ENCODE measurements around the gene TTC28.
A peak's percentile ranks its signal among the peaks of the same experiment; 100 is the strongest.
"Not testable (repeated sequence)": the region's sequence is repeated elsewhere in the genome, so short reads cannot be mapped to it uniquely, and the experiment has no call there.

Gene TTC28

GRCh38 chr22:28600546-28601143, 79.0 kb downstream of the TTC28 start:
- DNase-seq: peak; percentile 85 to 93

GRCh38 chr22:28599693-28600092, 79.9 kb downstream of the TTC28 start:
- no peak for DNase-seq

GRCh38 chr22:28597665-28598064, 82.0 kb downstream of the TTC28 start:
- DNase-seq: no peak

- peak; percentile 91 to 93 for DNase-seq
These were observed 84.7 kb downstream of the TTC28 start for GRCh38 chr22:28594797-28595462.

- no peak for DNase-seq
These were observed 85.4 kb downstream of the TTC28 start for GRCh38 chr22:28594076-28594796.

- DNase-seq: no peak
These were observed 86.3 kb downstream of the TTC28 start for GRCh38 chr22:28593299-28593698.

- DNase-seq: peak; percentile 75 to 83
These were observed 90.4 kb downstream of the TTC28 start for GRCh38 chr22:28589102-28589750.

- DNase-seq: no peak
These were observed 94.3 kb downstream of the TTC28 start for GRCh38 chr22:28585324-28585723.

- DNase-seq: no peak
These were observed 96.8 kb downstream of the TTC28 start for GRCh38 chr22:28582806-28583205.

GRCh38 chr22:28581016-28581415, 98.6 kb downstream of the TTC28 start:
- DNase-seq: peak; percentile 42 to 45

- no peak for DNase-seq
These were observed 103.5 kb downstream of the TTC28 start for GRCh38 chr22:28576162-28576561.

GRCh38 chr22:28574159-28574788, 105.4 kb downstream of the TTC28 start:
- DNase-seq: peak; percentile 59 to 60

GRCh38 chr22:28570696-28571373, 108.8 kb downstream of the TTC28 start:
- DNase-seq: no peak

GRCh38 chr22:28568974-28569373, 110.7 kb downstream of the TTC28 start:
- not testable (repeated sequence) for DNase-seq

GRCh38 chr22:28568099-28568498, 111.5 kb downstream of the TTC28 start:
- no peak for DNase-seq

GRCh38 chr22:28566920-28567499, 112.6 kb downstream of the TTC28 start:
- not testable (repeated sequence) for DNase-seq

- no peak for DNase-seq
These were observed 116.0 kb downstream of the TTC28 start for GRCh38 chr22:28563636-28564035.

GRCh38 chr22:28562324-28562723, 117.3 kb downstream of the TTC28 start:
- no peak for DNase-seq

- DNase-seq: not testable (repeated sequence)
These were observed 118.9 kb downstream of the TTC28 start for GRCh38 chr22:28560743-28561101.

GRCh38 chr22:28560046-28560742, 119.4 kb downstream of the TTC28 start:
- DNase-seq: no peak

- no peak for DNase-seq
These were observed 122.5 kb downstream of the TTC28 start for GRCh38 chr22:28557184-28557583.

All from Kasumi-1 (cell line).